DND-41 (cell line): Measurements from ENCODE around the gene SMIM35.

ENCODE experiments used
- ATAC-seq: fragments of 200-7000 bp; cut with Tn5 transposase; 3 replicates; pipeline ENCODE4 v1.9.1; 2021; ENCODE audit warnings: low read depth; ENCODE audit not compliant: insufficient read depth
- DNase-seq: peaks from one replicate; pipeline ENCODE4 v3.0.0-alpha.2; 2020
- H2AFZ ChIP-seq: 2 replicates; pipeline ENCODE4 v1.6.0; 2012; ENCODE audit warnings: low read depth, low read length
- H3K27ac ChIP-seq: 2 replicates; pipeline ENCODE4 v1.5.1; 2012; ENCODE audit warnings: low read length, inconsistent platforms
- H3K27me3 ChIP-seq: fragments of 200-600 bp; sonication (generic); 2 replicates; pipeline ENCODE4 v1.6.0; 2012; ENCODE audit warnings: low read length, mild to moderate bottlenecking, inconsistent platforms; ENCODE audit not compliant: insufficient read depth, poor library complexity
- H3K36me3 ChIP-seq: 2 replicates; pipeline ENCODE4 v1.5.1; 2012; ENCODE audit warnings: low read length, inconsistent platforms; ENCODE audit not compliant: insufficient read depth
- H3K4me1 ChIP-seq: 2 replicates; pipeline ENCODE4 v1.5.1; 2012; ENCODE audit warnings: mild to moderate bottlenecking, low read length; ENCODE audit not compliant: insufficient read depth
- H3K4me2 ChIP-seq: 2 replicates; pipeline ENCODE4 v1.6.0; 2012; ENCODE audit warnings: mild to moderate bottlenecking, moderate library complexity, low read length, inconsistent platforms; ENCODE audit not compliant: insufficient read depth
- H3K4me3 ChIP-seq, 2 experiments: fragments of 200-600 bp in 1 of 2; shearing (Covaris generic) in 1 of 2; 2 replicates each; pipeline ENCODE4 v1.5.1; 2012 to 2016; ENCODE audit warnings: inconsistent platforms in 2 of 2, low read length in 2 of 2, mild to moderate bottlenecking in 2 of 2, low read depth in 1 of 2, moderate library complexity in 1 of 2
- H3K79me2 ChIP-seq: 2 replicates; pipeline ENCODE4 v1.6.0; 2012; ENCODE audit warnings: low read length, inconsistent platforms; ENCODE audit not compliant: insufficient read depth
- H3K9ac ChIP-seq: 2 replicates; pipeline ENCODE4 v1.6.0; 2012; ENCODE audit warnings: low read depth, mild to moderate bottlenecking, inconsistent platforms, low read length, moderate library complexity
- H3K9me3 ChIP-seq: 2 replicates; pipeline ENCODE4 v1.5.1; 2012; ENCODE audit warnings: low read length, moderate library complexity, mild to moderate bottlenecking, inconsistent platforms; ENCODE audit not compliant: insufficient read depth, severe bottlenecking
- H4K20me1 ChIP-seq: 2 replicates; pipeline ENCODE4 v1.6.0; 2012; ENCODE audit warnings: low read length; ENCODE audit not compliant: insufficient read depth
- CTCF ChIP-seq: IDR thresholded peaks from 2 replicates; pipeline ENCODE4 v1.5.1; 2012; ENCODE audit warnings: borderline replicate concordance, low read length, moderate library complexity, mild to moderate bottlenecking; ENCODE audit not compliant: poor library complexity, severe bottlenecking; ENCODE audit errors: extremely low read depth
- EZH2 ChIP-seq: IDR thresholded peaks from 3 replicates; pipeline ENCODE4 v1.6.1; 2012; ENCODE audit warnings: borderline replicate concordance, low read depth, mild to moderate bottlenecking, moderate library complexity, low read length, inconsistent platforms; ENCODE audit not compliant: severe bottlenecking

The SMIM35 gene

GRCh38 chr11:118095967-118096367 is 9.2 kb upstream of the SMIM35 start:
- no peak overlapping the region for H3K4me2 ChIP-seq
- ATAC-seq (no peak), DNase-seq (no peak)
- H3K4me1 ChIP-seq, result no peaks in the 10 kb centered on the region
- TF ChIP-seq CTCF (no peak), EZH2 (no peak)
- H3K27me3 ChIP-seq, result peaks cover 24% of the 10 kb centered on the region
- H3K9ac ChIP-seq, result no peak overlapping the region
- H4K20me1 ChIP-seq, result no peaks in the 10 kb centered on the region
- no peak overlapping the region for H3K27ac ChIP-seq
- no peak overlapping the region for H3K4me3 ChIP-seq
- H3K9me3 ChIP-seq, result no peaks in the 10 kb centered on the region
- no peak overlapping the region for H2AFZ ChIP-seq
- H3K79me2 ChIP-seq, result no peaks in the 10 kb centered on the region
- H3K36me3 ChIP-seq, result no peaks in the 10 kb centered on the region

- H3K27me3 ChIP-seq, result peaks cover 22% of the 10 kb centered on the region
- H3K9ac ChIP-seq, result no peak overlapping the region
- DNase-seq (no peak), ATAC-seq (no peak)
- no peaks in the 10 kb centered on the region for H3K79me2 ChIP-seq
- H2AFZ ChIP-seq, result no peak overlapping the region
- H3K9me3 ChIP-seq, result no peaks in the 10 kb centered on the region
- TF ChIP-seq EZH2, result peak; percentile 25
- no peak for TF ChIP-seq CTCF
- no peak overlapping the region for H3K27ac ChIP-seq
- H3K36me3 ChIP-seq, result no peaks in the 10 kb centered on the region
- no peak overlapping the region for H3K4me3 ChIP-seq
- no peaks in the 10 kb centered on the region for H4K20me1 ChIP-seq
- H3K4me2 ChIP-seq, result no peak overlapping the region
- H3K4me1 ChIP-seq, result no peaks in the 10 kb centered on the region
Observed at GRCh38 chr11:118095493-118095892, 8.7 kb upstream of the SMIM35 start.

GRCh38 chr11:118092907-118093571 is 6.3 kb upstream of the SMIM35 start:
- no peak for TF ChIP-seq CTCF
- no peak for TF ChIP-seq EZH2
- no peaks in the 10 kb centered on the region for H3K4me1 ChIP-seq
- H4K20me1 ChIP-seq, result no peaks in the 10 kb centered on the region
- peaks cover 21% of the 10 kb centered on the region for H3K27me3 ChIP-seq
- no peak overlapping the region for H3K27ac ChIP-seq
- H3K9ac ChIP-seq, result no peak overlapping the region
- ATAC-seq (no peak), DNase-seq (no peak)
- no peaks in the 10 kb centered on the region for H3K36me3 ChIP-seq
- no peaks in the 10 kb centered on the region for H3K79me2 ChIP-seq
- no peak overlapping the region for H3K4me3 ChIP-seq
- H3K9me3 ChIP-seq, result no peaks in the 10 kb centered on the region
- no peak overlapping the region for H2AFZ ChIP-seq
- H3K4me2 ChIP-seq, result no peak overlapping the region
